PC-9 (cell line): Measurements from ENCODE around the gene EML5. TPM values are rescaled to one million over a fixed set of nuclear protein-coding genes. Genes with fewer than 3 reads are reported as not detected.

Source experiments
- BruUV-seq: library from RNA; stranded (reverse); fragments of 400-500 nt; replicated peaks from 2 replicates; lab custom pipeline; 2021; lab: Mats Ljungman, UMichigan
- CTCF ChIA-PET: fragments of 300-600 bp; sonication (Branson Sonifier 250); formaldehyde crosslinking; loops from one replicate; lab custom pipeline; 2022; ENCODE audit warnings: antibody characterized with exemption; lab: Charles Lee
- POLR2A ChIA-PET: fragments of 300-600 bp; sonication (Branson Sonifier 250); formaldehyde crosslinking; loops from one replicate; lab custom pipeline; 2022; ENCODE audit warnings: antibody characterized with exemption; ENCODE audit not compliant: unreplicated experiment; lab: Charles Lee
- DNase-seq, 2 experiments: peaks; one replicate each; pipeline versions ENCODE4 v3.0.0 to v3.0.0-alpha.2; 2015 to 2022; ENCODE audit warnings: mixed read lengths in 1 of 2
- H2AFZ ChIP-seq: fragments of 200-600 bp; sonication (generic); 2 replicates; pipeline ENCODE4 v1.8.1; 2017; ENCODE audit warnings: antibody characterized with exemption
- H3F3A ChIP-seq: fragments of 200-600 bp; sonication (generic); 2 replicates; pipeline ENCODE4 v1.8.1; 2017; ENCODE audit warnings: antibody characterized with exemption, mild to moderate bottlenecking, low read depth; ENCODE audit not compliant: insufficient read depth
- H3K27ac ChIP-seq: fragments of 200-600 bp; sonication (generic); 2 replicates; pipeline ENCODE4 v1.6.1; 2016; ENCODE audit warnings: mixed run types
- H3K27me3 ChIP-seq: fragments of 200-600 bp; sonication (generic); 2 replicates; pipeline ENCODE4 v1.6.1; 2016; ENCODE audit warnings: low read depth, mixed run types; ENCODE audit not compliant: insufficient read depth
- H3K36me3 ChIP-seq: fragments of 200-600 bp; sonication (generic); 2 replicates; pipeline ENCODE4 v1.6.1; 2016; ENCODE audit warnings: low read depth, mixed run types
- H3K4me1 ChIP-seq: fragments of 200-600 bp; sonication (generic); replicated peaks from 2 replicates; pipeline ENCODE4 v1.6.1; 2016; ENCODE audit warnings: mixed run types; ENCODE audit not compliant: insufficient read depth
- H3K4me2 ChIP-seq: fragments of 200-600 bp; sonication (generic); 2 replicates; pipeline ENCODE4 v1.6.1; 2017; ENCODE audit warnings: mixed run types
- H3K4me3 ChIP-seq: fragments of 200-600 bp; sonication (generic); 2 replicates; pipeline ENCODE4 v1.6.1; 2016; ENCODE audit warnings: mixed run types
- H3K79me2 ChIP-seq: fragments of 200-600 bp; sonication (generic); 2 replicates; pipeline ENCODE4 v1.6.1; 2017; ENCODE audit warnings: low read depth, mixed run types
- H3K9me2 ChIP-seq: fragments of 200-600 bp; sonication (generic); 2 replicates; pipeline ENCODE4 v1.8.1; 2017; ENCODE audit warnings: mild to moderate bottlenecking; ENCODE audit not compliant: insufficient read depth
- H3K9me3 ChIP-seq: fragments of 200-600 bp; sonication (generic); 2 replicates; pipeline ENCODE4 v1.8.1; 2016; ENCODE audit warnings: low read depth; ENCODE audit not compliant: insufficient read depth
- H4K20me1 ChIP-seq: fragments of 200-600 bp; sonication (generic); 2 replicates; pipeline ENCODE4 v1.8.1; 2017; ENCODE audit not compliant: insufficient read depth
- EZH2 ChIP-seq: fragments of 200-600 bp; sonication (generic); IDR thresholded peaks from 2 replicates; pipeline ENCODE4 v1.8.0; 2017; ENCODE audit warnings: antibody characterized with exemption, low read depth
- intact Hi-C: fragments of 100-400 bp; cut with micrococcal nuclease; formaldehyde crosslinking; loops from one replicate; pipeline ENCODE4 v1.10.0; 2022; ENCODE audit not compliant: unreplicated experiment
- total RNA-seq: library from RNA; stranded (reverse); gene quantifications from 2 replicates; pipeline ENCODE4 v1.2.3, GENCODE V29; 2021
- TF ChIP-seq, protein P1 (sequence below): fragments of 200-600 bp; sonication (generic); conservative IDR thresholded peaks from 2 replicates; pipeline ENCODE4 v1.6.1; 2017; ENCODE audit warnings: mixed run types, antibody characterized with exemption, mild to moderate bottlenecking, moderate library complexity

The EML5 gene
- total RNA-seq, 1 experiment from 2014 or later, result 0.46 TPM

DNA sequence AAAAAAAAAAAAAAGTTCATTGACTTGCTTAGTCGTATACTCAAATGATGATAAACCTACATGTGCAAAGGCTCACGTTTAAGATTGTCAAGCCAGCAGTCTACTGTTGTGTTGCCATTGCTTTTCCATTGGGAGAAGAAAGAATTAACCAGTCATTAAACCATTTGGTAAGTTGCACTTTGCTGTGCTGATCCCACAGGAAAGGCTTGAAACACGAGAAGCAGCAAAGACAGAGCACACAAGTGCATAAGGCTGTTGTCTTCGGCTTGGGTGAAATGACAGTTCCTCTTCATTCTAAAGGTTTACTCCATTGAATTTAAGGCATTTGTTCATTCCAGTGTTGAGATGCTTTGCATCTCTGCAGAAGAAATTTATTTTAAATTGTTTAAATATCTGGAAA lies 179.8 kb downstream of the EML5 start:
- POLR2A ChIA-PET, result no interaction called here
- H3K27ac ChIP-seq, result no peak overlapping the region

DNA sequence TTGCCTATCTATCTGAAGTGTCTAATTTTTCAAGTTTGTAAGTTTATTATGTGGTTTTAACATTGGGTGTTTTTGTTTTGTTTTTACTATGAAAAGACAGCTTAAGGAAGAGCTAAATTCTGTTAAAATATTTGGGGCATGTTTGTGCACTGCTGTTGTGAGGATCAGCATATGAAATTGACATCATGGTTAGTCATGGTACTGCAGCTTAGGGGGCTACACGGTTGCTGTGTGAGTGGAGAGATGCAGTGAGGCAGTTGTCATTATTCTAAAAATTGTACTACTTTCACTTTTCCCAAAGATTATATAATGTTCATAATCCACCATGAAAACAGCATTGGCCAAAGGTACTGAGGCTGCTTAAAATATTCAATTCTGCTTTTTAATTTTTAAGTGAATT lies 180.9 kb downstream of the EML5 start:
- no peaks in the 10 kb centered on the region for H3F3A ChIP-seq
- H3K9me2 ChIP-seq, result no peaks in the 10 kb centered on the region
- no peak for DNase-seq
- H3K4me1 ChIP-seq, result no peaks in the 10 kb centered on the region; the same call in 1 of the 2 replicates
- no peaks in the 10 kb centered on the region; the same call in 1 of the 2 replicates for H4K20me1 ChIP-seq
- no peaks in the 10 kb centered on the region for H3K9me3 ChIP-seq
- no peak overlapping the region for H3K4me2 ChIP-seq
- intact Hi-C loops, result no loop called here
- H2AFZ ChIP-seq, result no peak overlapping the region
- H3K27ac ChIP-seq, result no peak overlapping the region
- H3K36me3 ChIP-seq, result no peaks in the 10 kb centered on the region; the same call in 1 of the 2 replicates
- CTCF ChIA-PET, result no interaction called here
- no peak overlapping the region for H3K4me3 ChIP-seq
- POLR2A ChIA-PET, result no interaction called here
- no TSS peak for BruUV-seq
- no peaks in the 10 kb centered on the region for H3K79me2 ChIP-seq
- TF ChIP-seq EZH2, result no peak
- TF ChIP-seq, protein P1, sequence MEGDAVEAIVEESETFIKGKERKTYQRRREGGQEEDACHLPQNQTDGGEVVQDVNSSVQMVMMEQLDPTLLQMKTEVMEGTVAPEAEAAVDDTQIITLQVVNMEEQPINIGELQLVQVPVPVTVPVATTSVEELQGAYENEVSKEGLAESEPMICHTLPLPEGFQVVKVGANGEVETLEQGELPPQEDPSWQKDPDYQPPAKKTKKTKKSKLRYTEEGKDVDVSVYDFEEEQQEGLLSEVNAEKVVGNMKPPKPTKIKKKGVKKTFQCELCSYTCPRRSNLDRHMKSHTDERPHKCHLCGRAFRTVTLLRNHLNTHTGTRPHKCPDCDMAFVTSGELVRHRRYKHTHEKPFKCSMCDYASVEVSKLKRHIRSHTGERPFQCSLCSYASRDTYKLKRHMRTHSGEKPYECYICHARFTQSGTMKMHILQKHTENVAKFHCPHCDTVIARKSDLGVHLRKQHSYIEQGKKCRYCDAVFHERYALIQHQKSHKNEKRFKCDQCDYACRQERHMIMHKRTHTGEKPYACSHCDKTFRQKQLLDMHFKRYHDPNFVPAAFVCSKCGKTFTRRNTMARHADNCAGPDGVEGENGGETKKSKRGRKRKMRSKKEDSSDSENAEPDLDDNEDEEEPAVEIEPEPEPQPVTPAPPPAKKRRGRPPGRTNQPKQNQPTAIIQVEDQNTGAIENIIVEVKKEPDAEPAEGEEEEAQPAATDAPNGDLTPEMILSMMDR, result no peak
- no peaks in the 10 kb centered on the region for H3K27me3 ChIP-seq

More for the DNA sequence above, 179.8 kb downstream of the EML5 start:
- H3K9me3 ChIP-seq, result no peaks in the 10 kb centered on the region
- no peaks in the 10 kb centered on the region for H3K9me2 ChIP-seq
- no peaks in the 10 kb centered on the region; the same call in 1 of the 2 replicates for H4K20me1 ChIP-seq
- H2AFZ ChIP-seq, result no peak overlapping the region
- H3K4me2 ChIP-seq, result no peak overlapping the region
- no peaks in the 10 kb centered on the region; the same call in 1 of the 2 replicates for H3K4me1 ChIP-seq
- no peak overlapping the region for H3K4me3 ChIP-seq
- no peaks in the 10 kb centered on the region for H3K79me2 ChIP-seq
- TF ChIP-seq, protein P1, result no peak
- no peak for TF ChIP-seq EZH2
- DNase-seq, result no peak
- no peaks in the 10 kb centered on the region for H3K27me3 ChIP-seq
- no peaks in the 10 kb centered on the region; the same call in 1 of the 2 replicates for H3F3A ChIP-seq
- no TSS peak for BruUV-seq
- CTCF ChIA-PET, result no interaction called here
- H3K36me3 ChIP-seq, result no peaks in the 10 kb centered on the region; the same call in 1 of the 2 replicates
- intact Hi-C loops, result no loop called here

DNA sequence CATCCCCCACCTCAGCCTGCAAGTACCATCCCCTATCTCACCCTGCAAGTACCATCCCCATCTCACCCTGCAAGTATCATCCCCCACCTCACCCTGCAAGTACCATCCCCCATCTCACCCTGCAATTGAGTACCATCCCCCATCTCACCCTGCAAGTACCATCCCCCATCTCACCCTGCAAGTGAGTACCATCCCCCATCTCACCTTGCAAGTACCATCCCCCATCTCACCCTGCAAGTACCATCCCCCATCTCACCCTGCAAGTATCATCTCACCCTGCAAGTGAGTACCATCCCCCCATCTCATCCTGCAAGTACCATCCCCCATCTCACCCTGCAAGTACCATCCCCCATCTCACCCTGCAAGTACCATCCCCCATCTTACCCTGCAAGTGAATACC lies 184.9 kb downstream of the EML5 start:
- Histone ChIP-seq H3K4me3 (no peak overlapping the region), H4K20me1 (no peaks in the 10 kb centered on the region; the same call in 1 of the 2 replicates), H3K9me3 (no peaks in the 10 kb centered on the region), H3F3A (no peaks in the 10 kb centered on the region), H3K4me2 (no peak overlapping the region), H3K27me3 (no peaks in the 10 kb centered on the region), H3K9me2 (no peaks in the 10 kb centered on the region), H3K4me1 (no peaks in the 10 kb centered on the region), H3K79me2 (no peaks in the 10 kb centered on the region), H2AFZ (no peak overlapping the region), H3K36me3 (no peaks in the 10 kb centered on the region), H3K27ac (no peak overlapping the region)
- intact Hi-C loops, result no loop called here
- no peak for TF ChIP-seq EZH2
- TF ChIP-seq, protein P1, result no peak
- DNase-seq, result no peak
- POLR2A ChIA-PET, result no interaction called here
- CTCF ChIA-PET, result no interaction called here
- BruUV-seq, result no TSS peak
